GM19468 (cell line): ENCODE measurements around the gene DOCK9.
"Not testable (repeated sequence)": the region's sequence is repeated elsewhere in the genome, so short reads cannot be mapped to it uniquely, and the experiment has no call there.

Source experiments
- ATAC-seq: cut with Tn5 transposase; IDR thresholded peaks from one replicate; pipeline ENCODE4 v1.9.1; 2021; ENCODE audit warnings: mild to moderate bottlenecking, moderate library complexity, moderate number of reproducible peaks; ENCODE audit not compliant: unreplicated experiment; ENCODE audit errors: extremely low read depth

Gene DOCK9

GRCh38 chr13:98923641-98924397 lies 54.0 kb downstream of the DOCK9 start:
- no peak for ATAC-seq

- no peak for ATAC-seq
These were observed 55.6 kb downstream of the DOCK9 start for GRCh38 chr13:98922306-98922705.

GRCh38 chr13:98921786-98922185 lies 56.1 kb downstream of the DOCK9 start:
- no peak for ATAC-seq

GRCh38 chr13:98921015-98921580 lies 56.8 kb downstream of the DOCK9 start:
- ATAC-seq: no peak

GRCh38 chr13:98919566-98919965 lies 58.3 kb downstream of the DOCK9 start:
- ATAC-seq: no peak

GRCh38 chr13:98918771-98919170 lies 59.1 kb downstream of the DOCK9 start:
- ATAC-seq: no peak

- no peak for ATAC-seq
These were observed 60.7 kb downstream of the DOCK9 start for GRCh38 chr13:98917116-98917515.

- ATAC-seq: no peak
These were observed 61.5 kb downstream of the DOCK9 start for GRCh38 chr13:98916403-98916802.

- ATAC-seq: no peak
These were observed 61.9 kb downstream of the DOCK9 start for GRCh38 chr13:98915981-98916380.

GRCh38 chr13:98915563-98915962 lies 62.3 kb downstream of the DOCK9 start:
- ATAC-seq: no peak

GRCh38 chr13:98913741-98914140 lies 64.1 kb downstream of the DOCK9 start:
- ATAC-seq: no peak

- ATAC-seq: no peak
These were observed 65.0 kb downstream of the DOCK9 start for GRCh38 chr13:98912846-98913245.

- no peak for ATAC-seq
These were observed 67.3 kb downstream of the DOCK9 start for GRCh38 chr13:98910501-98910951.

GRCh38 chr13:98909016-98909415 lies 68.8 kb downstream of the DOCK9 start:
- no peak for ATAC-seq

- ATAC-seq: no peak
These were observed 70.9 kb downstream of the DOCK9 start for GRCh38 chr13:98906746-98907502.

GRCh38 chr13:98905199-98905598 lies 72.7 kb downstream of the DOCK9 start:
- no peak for ATAC-seq

- no peak for ATAC-seq
These were observed 77.4 kb downstream of the DOCK9 start for GRCh38 chr13:98900442-98900841.

- ATAC-seq: no peak
These were observed 80.2 kb downstream of the DOCK9 start for GRCh38 chr13:98897706-98898105.

- no peak for ATAC-seq
These were observed 81.1 kb downstream of the DOCK9 start for GRCh38 chr13:98896868-98897144.

- ATAC-seq: no peak
These were observed 81.6 kb downstream of the DOCK9 start for GRCh38 chr13:98896083-98896867.

GRCh38 chr13:98894814-98895213 lies 83.0 kb downstream of the DOCK9 start:
- not testable (repeated sequence) for ATAC-seq
